Measurements from ENCODE around the gene ZNF3. TPM values are rescaled to one million over a fixed set of nuclear protein-coding genes. Genes with fewer than 3 reads are reported as not detected.

ZNF3 gene
- total and polyA plus RNA-seq, 2 experiments from 2014 or later = 23.4 to 48.9 TPM

DNA sequence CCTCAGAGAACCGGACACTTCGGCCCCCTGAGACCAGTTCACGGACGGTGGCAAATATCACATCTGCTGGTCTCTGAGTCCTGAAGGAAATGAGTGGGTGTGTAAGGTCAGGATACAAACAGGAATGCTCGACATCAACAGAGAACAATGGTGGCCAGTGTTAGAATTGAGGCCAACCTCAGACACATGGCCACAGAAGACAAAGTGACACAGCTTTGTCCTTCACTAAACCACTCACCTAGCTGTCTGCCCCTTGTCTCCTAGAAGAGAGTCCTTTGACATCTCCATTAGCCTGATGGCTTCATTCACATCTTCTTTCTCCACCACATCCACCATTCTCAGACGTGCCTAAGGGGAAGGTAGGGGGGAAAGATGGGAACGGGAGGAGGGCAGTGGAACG lies 11.5 kb upstream of the ZNF3 start:
- Histone ChIP-seq H3K27me3 (ENCODE audit: insufficient read depth) (no peaks in the 10 kb centered on the region), H3F3A (replicated peaks; ENCODE audit: low read depth) (peaks cover 88% of the 10 kb centered on the region), H3K27ac (ENCODE audit: low read depth) (peak overlapping the region; percentile 1), H3K4me2 (no peak overlapping the region), H3K79me2 (replicated peaks; ENCODE audit: insufficient read depth) (peaks cover 29% of the 10 kb centered on the region), H4K20me1 (replicated peaks; ENCODE audit: insufficient read depth) (peaks cover 47% of the 10 kb centered on the region), H3K36me3 (ENCODE audit: insufficient read depth) (peaks cover 59% of the 10 kb centered on the region), H3K4me3 (no peak overlapping the region), H3K4me1 (ENCODE audit: insufficient read depth) (peaks cover 6% of the 10 kb centered on the region), H3K9me2 (ENCODE audit: insufficient read depth) (no peaks in the 10 kb centered on the region), H2AFZ (no peak overlapping the region)
- Mint-ChIP-seq H3K27ac (peak overlapping the region; percentile 45; the same call in 1 of the 2 replicates), H3K27me3 (ENCODE audit: insufficient read depth, low read depth, poor library complexity) (peaks cover 40% of the 10 kb centered on the region), H3K9me3 (peaks cover 5% of the 10 kb centered on the region; the same call in 2 of the 3 replicates), H3K36me3 (ENCODE audit: low read depth) (peaks cover 79% of the 10 kb centered on the region), H3K4me3 (no peak overlapping the region), H3K4me1 (peaks cover 29% of the 10 kb centered on the region)
- no peak for ATAC-seq
- no peak for DNase-seq (ENCODE audit: low spot score)
- no peak for TF ChIP-seq EZH2 (IDR thresholded peaks at IDR 0.05; ENCODE audit: low read depth, unreplicated experiment)
- TF ChIP-seq EZH2phosphoT487 (IDR thresholded peaks at IDR 0.05; ENCODE audit: unreplicated experiment) = no peak

DNA sequence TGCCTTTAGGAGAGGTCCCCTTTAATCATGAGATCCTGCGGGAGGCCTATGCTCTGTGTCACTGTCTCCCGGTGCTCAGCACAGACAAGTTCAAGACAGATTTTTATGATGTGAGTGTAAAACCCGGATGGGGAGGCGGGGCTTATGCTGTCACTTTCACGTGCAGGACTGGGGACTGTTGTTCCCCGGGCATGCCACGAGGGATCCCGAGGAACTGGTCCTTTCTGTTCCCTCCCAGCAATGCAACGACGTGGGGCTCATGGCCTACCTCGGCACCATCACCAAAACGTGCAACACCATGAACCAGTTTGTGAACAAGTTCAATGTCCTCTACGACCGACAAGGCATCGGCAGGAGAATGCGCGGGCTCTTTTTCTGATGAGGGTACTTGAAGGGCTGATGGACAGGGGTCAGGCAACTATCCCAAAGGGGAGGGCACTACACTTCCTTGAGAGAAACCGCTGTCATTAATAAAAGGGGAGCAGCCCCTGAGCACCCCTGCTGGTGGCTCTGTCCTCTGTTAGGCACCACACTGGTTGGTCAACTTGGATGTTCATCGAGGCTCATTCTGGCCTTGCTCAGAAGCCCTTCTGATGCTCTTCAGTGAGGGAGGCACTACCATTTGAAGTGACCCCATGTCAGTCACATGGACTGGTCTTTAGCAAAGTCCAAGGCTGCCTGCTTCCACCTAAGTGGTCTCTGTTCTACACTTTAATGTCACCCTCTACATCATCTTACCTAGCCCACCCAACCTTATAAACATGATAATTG lies 10.1 kb upstream of the ZNF3 start:
- H3K36me3 ChIP-seq (ENCODE audit: insufficient read depth) = peaks cover 45% of the 10 kb centered on the region
- Mint-ChIP-seq H3K4me3 (peak overlapping the region; percentile 93; the same call in 1 of the 3 replicates), H3K4me1 (peaks cover 23% of the 10 kb centered on the region), H3K9me3 (no peaks in the 10 kb centered on the region), H3K27ac (peak overlapping the region; percentile 15; the same call in 1 of the 2 replicates), H3K27me3 (ENCODE audit: insufficient read depth, low read depth, poor library complexity) (peaks cover 40% of the 10 kb centered on the region), H3K36me3 (ENCODE audit: low read depth) (peaks cover 65% of the 10 kb centered on the region)
- H3K4me3 ChIP-seq = no peak overlapping the region
- no peaks in the 10 kb centered on the region for H3K9me2 ChIP-seq (ENCODE audit: insufficient read depth)
- peaks cover 79% of the 10 kb centered on the region for H3F3A ChIP-seq (replicated peaks; ENCODE audit: low read depth)
- H3K27me3 ChIP-seq (ENCODE audit: insufficient read depth) = no peaks in the 10 kb centered on the region
- ATAC-seq = peak; percentile 33
- peaks cover 6% of the 10 kb centered on the region for H3K4me1 ChIP-seq (ENCODE audit: insufficient read depth)
- H3K27ac ChIP-seq (ENCODE audit: low read depth) = peak overlapping the region; percentile 88
- H3K79me2 ChIP-seq (replicated peaks; ENCODE audit: insufficient read depth) = peaks cover 15% of the 10 kb centered on the region
- peaks cover 34% of the 10 kb centered on the region for H4K20me1 ChIP-seq (replicated peaks; ENCODE audit: insufficient read depth)
- H3K4me2 ChIP-seq = no peak overlapping the region
- peak; percentile 74 for DNase-seq (ENCODE audit: low spot score)
- no peak overlapping the region for H2AFZ ChIP-seq
- TF ChIP-seq CREB1 (CRISPR knock-in tag; IDR thresholded peaks at IDR 0.05; ENCODE audit: low read depth) (no peak), NANOG (IDR thresholded peaks at IDR 0.05; ENCODE audit: borderline replicate concordance) (no peak), EZH2 (IDR thresholded peaks at IDR 0.05; ENCODE audit: low read depth, unreplicated experiment) (no peak), STAT1 (IDR thresholded peaks at IDR 0.05; ENCODE audit: unreplicated experiment) (no peak), ZNF114 (CRISPR knock-in tag; IDR thresholded peaks at IDR 0.05) (no peak), POLR2AphosphoS5 (IDR thresholded peaks at IDR 0.05; ENCODE audit: low read depth) (peak; percentile 45)
- TF ChIP-seq, protein P1, sequence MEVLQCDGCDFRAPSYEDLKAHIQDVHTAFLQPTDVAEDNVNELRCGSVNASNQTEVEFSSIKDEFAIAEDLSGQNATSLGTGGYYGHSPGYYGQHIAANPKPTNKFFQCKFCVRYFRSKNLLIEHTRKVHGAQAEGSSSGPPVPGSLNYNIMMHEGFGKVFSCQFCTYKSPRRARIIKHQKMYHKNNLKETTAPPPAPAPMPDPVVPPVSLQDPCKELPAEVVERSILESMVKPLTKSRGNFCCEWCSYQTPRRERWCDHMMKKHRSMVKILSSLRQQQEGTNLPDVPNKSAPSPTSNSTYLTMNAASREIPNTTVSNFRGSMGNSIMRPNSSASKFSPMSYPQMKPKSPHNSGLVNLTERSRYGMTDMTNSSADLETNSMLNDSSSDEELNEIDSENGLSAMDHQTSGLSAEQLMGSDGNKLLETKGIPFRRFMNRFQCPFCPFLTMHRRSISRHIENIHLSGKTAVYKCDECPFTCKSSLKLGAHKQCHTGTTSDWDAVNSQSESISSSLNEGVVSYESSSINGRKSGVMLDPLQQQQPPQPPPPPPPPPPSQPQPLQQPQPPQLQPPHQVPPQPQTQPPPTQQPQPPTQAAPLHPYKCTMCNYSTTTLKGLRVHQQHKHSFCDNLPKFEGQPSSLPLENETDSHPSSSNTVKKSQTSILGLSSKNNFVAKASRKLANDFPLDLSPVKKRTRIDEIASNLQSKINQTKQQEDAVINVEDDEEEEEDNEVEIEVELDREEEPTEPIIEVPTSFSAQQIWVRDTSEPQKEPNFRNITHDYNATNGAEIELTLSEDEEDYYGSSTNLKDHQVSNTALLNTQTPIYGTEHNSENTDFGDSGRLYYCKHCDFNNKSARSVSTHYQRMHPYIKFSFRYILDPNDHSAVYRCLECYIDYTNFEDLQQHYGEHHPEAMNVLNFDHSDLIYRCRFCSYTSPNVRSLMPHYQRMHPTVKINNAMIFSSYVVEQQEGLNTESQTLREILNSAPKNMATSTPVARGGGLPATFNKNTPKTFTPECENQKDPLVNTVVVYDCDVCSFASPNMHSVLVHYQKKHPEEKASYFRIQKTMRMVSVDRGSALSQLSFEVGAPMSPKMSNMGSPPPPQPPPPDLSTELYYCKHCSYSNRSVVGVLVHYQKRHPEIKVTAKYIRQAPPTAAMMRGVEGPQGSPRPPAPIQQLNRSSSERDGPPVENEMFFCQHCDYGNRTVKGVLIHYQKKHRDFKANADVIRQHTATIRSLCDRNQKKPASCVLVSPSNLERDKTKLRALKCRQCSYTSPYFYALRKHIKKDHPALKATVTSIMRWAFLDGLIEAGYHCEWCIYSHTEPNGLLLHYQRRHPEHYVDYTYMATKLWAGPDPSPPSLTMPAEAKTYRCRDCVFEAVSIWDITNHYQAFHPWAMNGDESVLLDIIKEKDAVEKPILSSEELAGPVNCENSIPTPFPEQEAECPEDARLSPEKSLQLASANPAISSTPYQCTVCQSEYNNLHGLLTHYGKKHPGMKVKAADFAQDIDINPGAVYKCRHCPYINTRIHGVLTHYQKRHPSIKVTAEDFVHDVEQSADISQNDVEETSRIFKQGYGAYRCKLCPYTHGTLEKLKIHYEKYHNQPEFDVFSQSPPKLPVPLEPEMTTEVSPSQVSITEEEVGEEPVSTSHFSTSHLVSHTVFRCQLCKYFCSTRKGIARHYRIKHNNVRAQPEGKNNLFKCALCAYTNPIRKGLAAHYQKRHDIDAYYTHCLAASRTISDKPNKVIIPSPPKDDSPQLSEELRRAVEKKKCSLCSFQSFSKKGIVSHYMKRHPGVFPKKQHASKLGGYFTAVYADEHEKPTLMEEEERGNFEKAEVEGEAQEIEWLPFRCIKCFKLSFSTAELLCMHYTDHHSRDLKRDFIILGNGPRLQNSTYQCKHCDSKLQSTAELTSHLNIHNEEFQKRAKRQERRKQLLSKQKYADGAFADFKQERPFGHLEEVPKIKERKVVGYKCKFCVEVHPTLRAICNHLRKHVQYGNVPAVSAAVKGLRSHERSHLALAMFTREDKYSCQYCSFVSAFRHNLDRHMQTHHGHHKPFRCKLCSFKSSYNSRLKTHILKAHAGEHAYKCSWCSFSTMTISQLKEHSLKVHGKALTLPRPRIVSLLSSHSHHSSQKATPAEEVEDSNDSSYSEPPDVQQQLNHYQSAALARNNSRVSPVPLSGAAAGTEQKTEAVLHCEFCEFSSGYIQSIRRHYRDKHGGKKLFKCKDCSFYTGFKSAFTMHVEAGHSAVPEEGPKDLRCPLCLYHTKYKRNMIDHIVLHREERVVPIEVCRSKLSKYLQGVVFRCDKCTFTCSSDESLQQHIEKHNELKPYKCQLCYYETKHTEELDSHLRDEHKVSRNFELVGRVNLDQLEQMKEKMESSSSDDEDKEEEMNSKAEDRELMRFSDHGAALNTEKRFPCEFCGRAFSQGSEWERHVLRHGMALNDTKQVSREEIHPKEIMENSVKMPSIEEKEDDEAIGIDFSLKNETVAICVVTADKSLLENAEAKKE (CRISPR knock-in tag; IDR thresholded peaks at IDR 0.05) = no peak
- TF ChIP-seq, protein P2, sequence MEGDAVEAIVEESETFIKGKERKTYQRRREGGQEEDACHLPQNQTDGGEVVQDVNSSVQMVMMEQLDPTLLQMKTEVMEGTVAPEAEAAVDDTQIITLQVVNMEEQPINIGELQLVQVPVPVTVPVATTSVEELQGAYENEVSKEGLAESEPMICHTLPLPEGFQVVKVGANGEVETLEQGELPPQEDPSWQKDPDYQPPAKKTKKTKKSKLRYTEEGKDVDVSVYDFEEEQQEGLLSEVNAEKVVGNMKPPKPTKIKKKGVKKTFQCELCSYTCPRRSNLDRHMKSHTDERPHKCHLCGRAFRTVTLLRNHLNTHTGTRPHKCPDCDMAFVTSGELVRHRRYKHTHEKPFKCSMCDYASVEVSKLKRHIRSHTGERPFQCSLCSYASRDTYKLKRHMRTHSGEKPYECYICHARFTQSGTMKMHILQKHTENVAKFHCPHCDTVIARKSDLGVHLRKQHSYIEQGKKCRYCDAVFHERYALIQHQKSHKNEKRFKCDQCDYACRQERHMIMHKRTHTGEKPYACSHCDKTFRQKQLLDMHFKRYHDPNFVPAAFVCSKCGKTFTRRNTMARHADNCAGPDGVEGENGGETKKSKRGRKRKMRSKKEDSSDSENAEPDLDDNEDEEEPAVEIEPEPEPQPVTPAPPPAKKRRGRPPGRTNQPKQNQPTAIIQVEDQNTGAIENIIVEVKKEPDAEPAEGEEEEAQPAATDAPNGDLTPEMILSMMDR (conservative IDR thresholded peaks at IDR 0.05; ENCODE audit: low read depth in 2 of 2) = peak; percentile 4 to 40; a peak in 2 of 4 replicates
